Measurements from ENCODE around the gene SCUBE2.

DNA sequence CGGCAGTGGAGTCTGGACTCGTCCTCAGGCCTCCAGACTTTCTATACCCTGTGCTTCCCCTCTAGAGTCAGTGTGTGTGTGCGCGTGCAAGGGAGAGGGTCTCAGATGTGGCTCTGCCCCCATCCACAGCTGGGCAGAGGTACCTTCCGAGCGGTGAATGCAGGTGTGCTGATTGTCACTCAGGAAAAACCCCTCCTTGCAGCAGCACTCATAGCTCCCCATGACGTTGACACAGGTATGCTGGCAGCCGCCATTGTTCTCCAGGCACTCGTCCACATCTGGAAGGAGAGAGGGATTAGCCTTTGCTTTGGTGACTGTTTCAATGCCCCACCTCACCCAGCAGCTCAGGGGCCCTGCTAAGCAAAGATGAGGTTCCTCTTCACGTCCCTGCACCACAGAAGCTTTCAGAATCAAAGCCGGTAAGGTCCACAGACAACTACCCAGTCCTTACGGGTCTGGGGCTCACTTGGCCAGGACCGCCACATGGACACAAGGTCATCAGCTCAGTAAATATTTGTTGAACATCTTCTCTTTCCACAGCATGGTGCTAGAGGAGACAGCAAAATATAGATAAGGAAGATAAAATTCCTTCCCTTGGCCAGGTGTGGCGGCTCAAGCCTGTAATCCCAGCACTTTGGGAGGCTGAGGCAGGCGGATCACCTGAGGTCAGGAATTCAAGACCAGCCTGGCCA is 16.9 kb downstream of the SCUBE2 start:
- no peak for TF ChIP-seq EP300 (IDR thresholded peaks at IDR 0.05)
- TF ChIP-seq POLR2AphosphoS5 (IDR thresholded peaks at IDR 0.05) = no peak
- TF ChIP-seq, protein P1, sequence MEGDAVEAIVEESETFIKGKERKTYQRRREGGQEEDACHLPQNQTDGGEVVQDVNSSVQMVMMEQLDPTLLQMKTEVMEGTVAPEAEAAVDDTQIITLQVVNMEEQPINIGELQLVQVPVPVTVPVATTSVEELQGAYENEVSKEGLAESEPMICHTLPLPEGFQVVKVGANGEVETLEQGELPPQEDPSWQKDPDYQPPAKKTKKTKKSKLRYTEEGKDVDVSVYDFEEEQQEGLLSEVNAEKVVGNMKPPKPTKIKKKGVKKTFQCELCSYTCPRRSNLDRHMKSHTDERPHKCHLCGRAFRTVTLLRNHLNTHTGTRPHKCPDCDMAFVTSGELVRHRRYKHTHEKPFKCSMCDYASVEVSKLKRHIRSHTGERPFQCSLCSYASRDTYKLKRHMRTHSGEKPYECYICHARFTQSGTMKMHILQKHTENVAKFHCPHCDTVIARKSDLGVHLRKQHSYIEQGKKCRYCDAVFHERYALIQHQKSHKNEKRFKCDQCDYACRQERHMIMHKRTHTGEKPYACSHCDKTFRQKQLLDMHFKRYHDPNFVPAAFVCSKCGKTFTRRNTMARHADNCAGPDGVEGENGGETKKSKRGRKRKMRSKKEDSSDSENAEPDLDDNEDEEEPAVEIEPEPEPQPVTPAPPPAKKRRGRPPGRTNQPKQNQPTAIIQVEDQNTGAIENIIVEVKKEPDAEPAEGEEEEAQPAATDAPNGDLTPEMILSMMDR (IDR thresholded peaks at IDR 0.05) = no peak
